Mucosa of stomach (tissue), 1 donor: ENCODE results near the gene SLC38A9.

Experiments used
- H3K27me3 ChIP-seq: one replicate; pipeline ENCODE4 v1.7.0; 2013; ENCODE audit warnings: mild to moderate bottlenecking, low read length; ENCODE audit not compliant: control insufficient read depth, insufficient read depth
- H3K36me3 ChIP-seq: one replicate; pipeline ENCODE4 v1.7.0; 2013; ENCODE audit warnings: low read length; ENCODE audit not compliant: control insufficient read depth, insufficient read depth
- H3K4me1 ChIP-seq: one replicate; pipeline ENCODE4 v1.7.0; 2013; ENCODE audit warnings: mild to moderate bottlenecking, low read length; ENCODE audit not compliant: control insufficient read depth, insufficient read depth
- H3K4me3 ChIP-seq: one replicate; pipeline ENCODE4 v1.7.0; 2013; ENCODE audit warnings: low read length
- H3K9ac ChIP-seq: one replicate; pipeline ENCODE4 v1.7.0; 2013; ENCODE audit warnings: mild to moderate bottlenecking, low read length, moderate library complexity
- H3K9me3 ChIP-seq: one replicate; pipeline ENCODE4 v1.7.0; 2013; ENCODE audit warnings: mild to moderate bottlenecking, low read length, moderate library complexity; ENCODE audit not compliant: control insufficient read depth
- donor health status: Pancreatic carcinoma.

Gene SLC38A9

DNA sequence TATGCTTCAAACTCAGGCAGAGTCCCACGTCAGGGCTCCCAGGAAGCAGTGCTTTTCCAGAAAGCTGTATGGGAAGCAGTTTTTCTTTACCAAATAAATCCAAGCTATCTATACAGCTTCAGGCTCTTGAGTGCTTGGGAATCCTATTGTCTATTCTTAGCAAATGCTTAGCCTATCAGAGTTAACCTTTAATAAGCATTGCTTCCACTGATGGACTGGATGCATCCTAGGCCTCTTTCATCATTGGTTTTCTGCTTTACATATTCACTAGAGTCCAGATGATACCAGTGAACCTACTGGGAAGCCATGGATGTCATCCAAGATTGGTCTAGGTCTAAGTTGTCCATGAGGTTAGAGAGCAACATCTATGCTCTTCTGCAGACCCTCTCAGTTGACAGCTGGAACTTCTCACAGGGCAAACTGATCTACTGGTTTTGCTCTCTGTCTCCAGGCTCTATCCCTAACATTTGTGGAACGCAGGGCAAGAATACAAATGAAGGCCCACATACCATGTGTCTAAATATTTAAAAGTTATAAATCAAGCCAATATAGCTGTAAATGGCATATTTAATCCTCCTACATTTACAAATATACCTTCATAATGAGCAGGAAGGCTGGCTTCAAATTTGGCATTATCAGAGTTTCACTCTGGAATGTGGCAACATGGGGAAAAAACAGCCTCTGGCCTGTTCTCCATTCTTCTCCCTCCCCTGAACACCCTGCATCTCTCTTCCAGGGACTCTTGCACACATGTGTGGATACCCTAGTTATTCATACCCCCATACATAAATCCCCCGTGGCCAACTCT lies 127.5 kb downstream of the SLC38A9 start:
- H3K36me3 ChIP-seq = no peaks in the 10 kb centered on the region
- H3K27me3 ChIP-seq = no peaks in the 10 kb centered on the region
- no peak overlapping the region for H3K4me3 ChIP-seq
- no peaks in the 10 kb centered on the region for H3K4me1 ChIP-seq
- no peak overlapping the region for H3K9ac ChIP-seq
- no peaks in the 10 kb centered on the region for H3K9me3 ChIP-seq

- H3K9ac ChIP-seq = no peak overlapping the region
- H3K4me1 ChIP-seq = no peaks in the 10 kb centered on the region
- H3K27me3 ChIP-seq = no peaks in the 10 kb centered on the region
Measured at GRCh38 chr5:55583578-55583977, 128.5 kb downstream of the SLC38A9 start.

GRCh38 chr5:55582256-55582655 lies 129.9 kb downstream of the SLC38A9 start:
- Histone ChIP-seq H3K4me3 (no peak overlapping the region), H3K27me3 (no peaks in the 10 kb centered on the region), H3K36me3 (no peaks in the 10 kb centered on the region), H3K9ac (no peak overlapping the region), H3K4me1 (peaks cover 5% of the 10 kb centered on the region), H3K9me3 (no peaks in the 10 kb centered on the region)

More at GRCh38 chr5:55583578-55583977, 128.5 kb downstream of the SLC38A9 start:
- Histone ChIP-seq H3K36me3 (no peaks in the 10 kb centered on the region), H3K9me3 (no peaks in the 10 kb centered on the region), H3K4me3 (no peak overlapping the region)

- Histone ChIP-seq H3K9ac (no peak overlapping the region), H3K9me3 (no peaks in the 10 kb centered on the region), H3K4me3 (no peak overlapping the region), H3K36me3 (no peaks in the 10 kb centered on the region), H3K4me1 (peaks cover 13% of the 10 kb centered on the region), H3K27me3 (no peaks in the 10 kb centered on the region)
Measured at GRCh38 chr5:55580042-55580441, 132.1 kb downstream of the SLC38A9 start.

- Histone ChIP-seq H3K36me3 (no peaks in the 10 kb centered on the region), H3K9me3 (no peaks in the 10 kb centered on the region), H3K4me3 (no peak overlapping the region), H3K27me3 (no peaks in the 10 kb centered on the region), H3K9ac (no peak overlapping the region), H3K4me1 (peaks cover 13% of the 10 kb centered on the region)
Measured at GRCh38 chr5:55578771-55579170, 133.4 kb downstream of the SLC38A9 start.

DNA sequence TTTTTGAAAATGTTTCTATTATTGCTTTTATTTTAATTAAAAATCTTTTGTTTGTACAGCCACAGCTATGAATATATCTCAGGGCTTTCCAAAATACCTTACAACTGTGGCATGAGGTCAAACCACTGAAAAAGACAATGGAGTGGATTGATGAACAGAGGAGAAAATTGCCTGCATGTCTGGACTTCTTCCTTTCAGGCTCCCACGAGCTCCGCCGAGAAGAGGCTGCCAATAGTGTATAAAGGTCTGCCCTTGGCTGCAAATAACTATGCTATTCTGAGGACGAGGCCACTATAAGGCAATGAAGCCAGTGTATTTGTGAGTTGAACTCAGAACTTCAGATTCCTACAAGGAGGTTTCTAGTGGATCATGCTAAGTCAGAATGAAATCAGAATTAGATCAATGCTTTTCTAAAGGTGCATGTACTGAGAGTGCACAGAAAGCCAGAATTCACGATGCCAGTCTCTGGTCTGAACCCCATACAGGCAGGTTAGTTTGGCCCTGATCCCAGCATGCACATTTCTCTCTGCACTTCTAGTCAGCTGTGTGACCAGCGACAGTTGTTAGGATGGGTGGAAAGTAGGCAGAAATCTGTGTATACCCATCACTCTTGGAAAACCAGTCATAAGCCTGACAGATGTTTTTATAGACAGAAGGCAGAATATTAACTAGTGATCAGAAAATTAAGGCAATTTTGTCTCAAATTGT lies 134.6 kb downstream of the SLC38A9 start:
- no peak overlapping the region for H3K4me3 ChIP-seq
- no peak overlapping the region for H3K9ac ChIP-seq
- no peaks in the 10 kb centered on the region for H3K9me3 ChIP-seq

DNA sequence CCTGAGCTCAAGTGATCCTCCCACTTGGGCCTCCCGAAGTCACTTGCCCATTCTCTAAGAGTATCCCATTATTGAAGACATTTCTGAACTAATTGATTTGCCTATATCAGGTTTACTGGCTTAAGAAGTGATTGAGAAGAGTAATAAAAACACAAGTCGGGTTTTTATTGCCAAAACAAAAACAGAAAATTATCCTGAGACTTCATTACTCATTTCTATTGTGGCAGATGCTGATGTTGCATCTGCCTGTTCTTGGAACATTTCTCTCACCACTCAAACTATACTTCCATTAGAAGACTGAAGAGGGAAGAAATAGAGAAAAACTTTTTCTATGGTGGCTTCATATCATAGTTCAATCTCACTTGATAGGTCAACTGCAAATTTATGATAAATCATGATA lies 135.5 kb downstream of the SLC38A9 start:
- no peak overlapping the region for H3K4me3 ChIP-seq
- H3K4me1 ChIP-seq = peaks cover 20% of the 10 kb centered on the region
- H3K9ac ChIP-seq = no peak overlapping the region
- no peaks in the 10 kb centered on the region for H3K9me3 ChIP-seq
- no peaks in the 10 kb centered on the region for H3K27me3 ChIP-seq
- H3K36me3 ChIP-seq = no peaks in the 10 kb centered on the region

More for the DNA sequence above, 134.6 kb downstream of the SLC38A9 start:
- Histone ChIP-seq H3K4me1 (peaks cover 16% of the 10 kb centered on the region), H3K27me3 (no peaks in the 10 kb centered on the region), H3K36me3 (no peaks in the 10 kb centered on the region)
